CD4-positive, alpha-beta memory T cell (primary cell): ENCODE measurements around the gene SPATA46. TPM values are rescaled to one million over a fixed set of nuclear protein-coding genes. Genes with fewer than 3 reads are reported as not detected.

Source experiments
- CTCF ChIA-PET: fragments of 350-600 bp; sonication (Branson Sonifier 250); formaldehyde crosslinking; loops from one replicate; lab custom pipeline; 2021; ENCODE audit warnings: inconsistent platforms; ENCODE audit not compliant: partially characterized antibody; lab: Charles Lee
- POLR2A ChIA-PET: fragments of 350-600 bp; sonication (Branson Sonifier 250); formaldehyde crosslinking; loops from one replicate; lab custom pipeline; 2021; ENCODE audit not compliant: partially characterized antibody; lab: Charles Lee
- DNase-seq, 5 donors: peaks; one replicate each; pipeline versions ENCODE4 v3.0.0 to v3.0.0-alpha.2; 2020 to 2022; ENCODE audit warnings: mixed read lengths in 1 of 5
- H3K27ac ChIP-seq: one replicate; pipeline ENCODE4 v1.7.0; 2013; ENCODE audit warnings: low read depth, low read length
- H3K27me3 ChIP-seq: 2 replicates; pipeline ENCODE4 v1.7.0; 2013; ENCODE audit warnings: mild to moderate bottlenecking, low read length, moderate library complexity; ENCODE audit not compliant: insufficient read depth
- H3K36me3 ChIP-seq: 2 replicates; pipeline ENCODE4 v1.7.0; 2013; ENCODE audit warnings: mild to moderate bottlenecking, low read length, moderate library complexity; ENCODE audit not compliant: insufficient read depth
- H3K4me1 ChIP-seq: 2 replicates; pipeline ENCODE4 v1.7.0; 2013; ENCODE audit warnings: mild to moderate bottlenecking, low read length, moderate library complexity; ENCODE audit not compliant: insufficient read depth
- H3K4me3 ChIP-seq, 2 donors: one replicate each; pipeline ENCODE4 v1.7.0; 2013; ENCODE audit warnings: low read length in 2 of 2, mild to moderate bottlenecking in 1 of 2
- H3K9me3 ChIP-seq, 2 donors: one replicate each; pipeline ENCODE4 v1.7.0; 2013; ENCODE audit warnings: low read length in 2 of 2, control low read depth in 1 of 2; ENCODE audit not compliant: control insufficient read depth in 1 of 2
- H3K27ac Mint-ChIP-seq, 7 donors: one replicate each; pipeline ENCODE4 v1.8.0; 2020 to 2021; ENCODE audit warnings: mixed read lengths in 7 of 7, mild to moderate bottlenecking in 6 of 7, inconsistent platforms in 3 of 7, moderate library complexity in 3 of 7
- H3K27me3 Mint-ChIP-seq, 2 donors: one replicate each; pipeline ENCODE4 v1.8.0; 2020 to 2021; ENCODE audit warnings: mixed read lengths in 2 of 2
- H3K36me3 Mint-ChIP-seq, 2 donors: one replicate each; pipeline ENCODE4 v1.8.0; 2020 to 2021; ENCODE audit warnings: mixed read lengths in 2 of 2, inconsistent platforms in 1 of 2, mild to moderate bottlenecking in 1 of 2
- H3K4me1 Mint-ChIP-seq, 4 donors: one replicate each; pipeline ENCODE4 v1.8.0; 2020 to 2021; ENCODE audit warnings: mixed read lengths in 4 of 4, mild to moderate bottlenecking in 1 of 4
- H3K4me3 Mint-ChIP-seq, 8 donors: one replicate each; pipeline ENCODE4 v1.8.0; 2020 to 2021; ENCODE audit warnings: mixed read lengths in 8 of 8, mild to moderate bottlenecking in 7 of 8, moderate library complexity in 6 of 8, inconsistent platforms in 3 of 8
- H3K9me3 Mint-ChIP-seq, 8 donors: one replicate each; pipeline ENCODE4 v1.8.0; 2020 to 2021; ENCODE audit warnings: mixed read lengths in 8 of 8, mild to moderate bottlenecking in 5 of 8, inconsistent platforms in 3 of 8, moderate library complexity in 1 of 8
- intact Hi-C: fragments of 100-400 bp; cut with micrococcal nuclease; formaldehyde crosslinking; loops from one replicate; pipeline ENCODE4 v1.15.1; 2023
- polyA plus RNA-seq, 2 donors: library from polyadenylated mRNA; unstranded; fragments of 300-500 nt; fragmentation: Illumina TruSeq; gene quantifications; one replicate each; pipeline ENCODE4 v1.2.3, GENCODE V29; 2021
- total RNA-seq, 2 experiments: library from RNA; stranded (reverse); gene quantifications; one replicate each; pipeline ENCODE4 v1.2.3, GENCODE V29; 2021

Gene SPATA46
- total and polyA plus RNA-seq, 4 experiments from 2014 or later = not detected

DNA sequence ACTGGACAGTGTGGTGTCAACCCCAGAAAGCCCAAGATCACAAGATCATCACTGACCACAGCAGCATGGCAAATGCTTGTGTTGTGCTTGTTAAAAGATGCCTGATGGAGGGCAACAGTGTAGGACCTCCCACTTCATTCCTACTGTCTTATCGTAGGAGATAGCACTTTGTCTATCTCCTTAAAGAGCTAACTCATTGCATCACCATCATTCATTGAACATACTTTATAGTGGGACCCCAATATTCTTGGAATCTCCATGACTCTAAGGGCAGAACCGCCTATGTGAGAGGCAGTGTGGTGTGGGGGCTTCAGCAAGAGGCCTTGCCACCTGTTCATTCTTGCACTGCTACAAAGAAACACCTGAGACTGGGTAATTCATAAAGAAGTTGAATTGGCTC is 40.3 kb upstream of the SPATA46 start:
- Mint-ChIP-seq H3K4me3 (no peak overlapping the region), H3K27me3 (peaks cover 8 to 31% of the 10 kb centered on the region in 2 donors), H3K36me3 (no peaks in the 10 kb centered on the region), H3K4me1 (no peaks in the 10 kb centered on the region), H3K27ac (no peak overlapping the region), H3K9me3 (peaks cover 0 to 2% (median 0%) of the 10 kb centered on the region in 8 donors)
- CTCF ChIA-PET = interaction anchor here (2.2 kb wide), 1 partner anchor 10 kb away, joined by 5 read pairs; no protein-coding TSS in a partner anchor
- H3K27me3 ChIP-seq = no peaks in the 10 kb centered on the region
- no peak overlapping the region for H3K27ac ChIP-seq
- H3K9me3 ChIP-seq = no peaks in the 10 kb centered on the region
- intact Hi-C loops = no loop called here
- POLR2A ChIA-PET = no interaction called here
- no peaks in the 10 kb centered on the region for H3K4me1 ChIP-seq
- H3K4me3 ChIP-seq = no peak overlapping the region
- no peak for DNase-seq
- no peaks in the 10 kb centered on the region for H3K36me3 ChIP-seq

DNA sequence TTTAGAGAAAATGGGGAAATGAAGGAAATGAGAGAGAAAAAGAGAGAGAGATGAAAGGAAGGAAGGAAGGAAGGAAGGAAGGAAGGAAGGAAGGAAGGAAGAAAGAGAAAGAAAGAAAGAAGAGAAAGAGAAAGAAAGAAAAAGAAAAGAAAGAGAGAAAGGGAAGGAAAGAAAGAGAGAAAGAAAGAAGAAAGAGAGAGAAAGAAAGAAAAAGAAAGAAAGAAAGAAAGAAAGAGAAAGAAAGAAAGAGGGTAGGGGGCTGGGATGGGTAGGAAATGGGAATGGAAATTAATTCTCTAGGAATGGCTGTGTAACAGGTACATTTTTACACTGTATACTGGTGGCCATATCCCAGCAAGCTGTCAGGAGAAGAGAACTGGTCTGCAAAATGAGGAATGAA is 39.6 kb upstream of the SPATA46 start:
- POLR2A ChIA-PET = no interaction called here
- peaks cover 14 to 30% of the 10 kb centered on the region in 2 donors for H3K27me3 Mint-ChIP-seq
- H3K9me3 Mint-ChIP-seq = peaks cover 0 to 2% (median 0%) of the 10 kb centered on the region in 8 donors

DNA sequence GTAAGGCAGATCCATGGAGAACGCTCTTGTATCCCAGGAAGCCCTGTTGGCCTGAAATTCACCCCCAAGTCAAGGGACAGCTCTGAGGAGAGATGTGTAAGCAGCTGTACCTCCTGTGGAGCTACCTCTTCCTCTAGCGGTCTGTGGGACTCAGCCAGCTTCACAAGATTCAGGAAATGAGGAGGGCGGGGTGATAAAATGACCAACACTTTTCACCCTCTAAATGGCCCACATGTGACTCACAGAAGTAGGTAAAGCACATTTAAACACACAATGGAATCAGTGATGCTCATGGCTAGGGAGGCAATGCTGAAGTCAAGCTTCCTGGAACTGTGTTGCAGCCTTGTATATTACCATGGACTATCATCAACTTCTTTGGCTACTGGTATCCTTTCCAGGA is 35.3 kb upstream of the SPATA46 start, which contains the start of gene SH2D1B:
Gene SH2D1B (minus strand): TSS at position 135 of the 400 bp plus-strand sequence. CDS start 120 bp downstream, at position 15.
- no peaks in the 10 kb centered on the region for H3K4me1 Mint-ChIP-seq
- no peak within 1 kb of the TSS for H3K27ac Mint-ChIP-seq
- Histone ChIP-seq H3K27ac (no peak within 1 kb of the TSS), H3K4me3 (no peak within 1 kb of the TSS), H3K27me3 (no peaks in the 10 kb centered on the region), H3K36me3 (no peaks in the 10 kb centered on the region), H3K4me1 (no peaks in the 10 kb centered on the region), H3K9me3 (no peaks in the 10 kb centered on the region)
- intact Hi-C loops = no loop called here
- H3K9me3 Mint-ChIP-seq = peaks cover 0 to 2% (median 0%) of the 10 kb centered on the region in 8 donors
- CTCF ChIA-PET = interaction anchor here (1.2 kb wide), 1 partner anchor 8 kb away, joined by 3 read pairs; no protein-coding TSS in a partner anchor
- POLR2A ChIA-PET = no interaction called here
- peaks cover 17% of the 10 kb centered on the region in 2 donors for H3K27me3 Mint-ChIP-seq
- DNase-seq = no peak
- H3K4me3 Mint-ChIP-seq = no peak within 1 kb of the TSS
- H3K36me3 Mint-ChIP-seq = no peaks in the 10 kb centered on the region

More for the DNA sequence above, 39.6 kb upstream of the SPATA46 start:
- Histone ChIP-seq H3K27me3 (no peaks in the 10 kb centered on the region), H3K27ac (no peak overlapping the region), H3K4me1 (no peaks in the 10 kb centered on the region), H3K4me3 (no peak overlapping the region), H3K9me3 (no peaks in the 10 kb centered on the region), H3K36me3 (no peaks in the 10 kb centered on the region)
- intact Hi-C loops = no loop called here
- no peak for DNase-seq
- CTCF ChIA-PET = no interaction called here
- Mint-ChIP-seq H3K4me1 (no peaks in the 10 kb centered on the region), H3K4me3 (no peak overlapping the region), H3K36me3 (no peaks in the 10 kb centered on the region), H3K27ac (no peak overlapping the region)

DNA sequence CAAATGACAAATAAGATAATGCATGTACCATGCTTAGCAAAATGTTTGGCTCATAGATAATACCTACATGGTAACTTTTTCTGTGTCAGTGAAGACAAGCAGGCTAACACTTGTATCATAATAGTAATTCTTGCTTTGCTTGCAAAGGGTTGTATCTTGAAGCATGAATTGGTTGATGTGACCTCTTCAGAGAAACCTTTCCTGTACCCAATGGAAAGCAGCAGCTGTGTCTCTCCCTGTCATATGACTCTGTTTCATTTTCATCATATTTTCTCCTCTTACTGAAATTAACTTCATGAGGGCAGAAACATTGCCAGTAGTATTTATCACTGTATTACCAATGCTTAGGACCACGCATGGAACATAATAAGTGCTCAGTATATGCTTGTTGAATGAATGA is 30.9 kb upstream of the SPATA46 start:
- H3K4me3 ChIP-seq = no peak overlapping the region
- H3K9me3 ChIP-seq = no peaks in the 10 kb centered on the region
- Mint-ChIP-seq H3K4me1 (no peaks in the 10 kb centered on the region), H3K9me3 (no peaks in the 10 kb centered on the region), H3K4me3 (no peak overlapping the region), H3K27me3 (peaks cover 12 to 18% of the 10 kb centered on the region in 2 donors), H3K27ac (no peak overlapping the region), H3K36me3 (no peaks in the 10 kb centered on the region)
- no peaks in the 10 kb centered on the region for H3K36me3 ChIP-seq
- intact Hi-C loops = no loop called here
- POLR2A ChIA-PET = no interaction called here
- no peak for DNase-seq
- no peaks in the 10 kb centered on the region for H3K4me1 ChIP-seq
- H3K27ac ChIP-seq = no peak overlapping the region
- no peaks in the 10 kb centered on the region for H3K27me3 ChIP-seq
- CTCF ChIA-PET = interaction anchor here (2.3 kb wide), 1 partner anchor 10 kb away, joined by 5 read pairs; no protein-coding TSS in a partner anchor

DNA sequence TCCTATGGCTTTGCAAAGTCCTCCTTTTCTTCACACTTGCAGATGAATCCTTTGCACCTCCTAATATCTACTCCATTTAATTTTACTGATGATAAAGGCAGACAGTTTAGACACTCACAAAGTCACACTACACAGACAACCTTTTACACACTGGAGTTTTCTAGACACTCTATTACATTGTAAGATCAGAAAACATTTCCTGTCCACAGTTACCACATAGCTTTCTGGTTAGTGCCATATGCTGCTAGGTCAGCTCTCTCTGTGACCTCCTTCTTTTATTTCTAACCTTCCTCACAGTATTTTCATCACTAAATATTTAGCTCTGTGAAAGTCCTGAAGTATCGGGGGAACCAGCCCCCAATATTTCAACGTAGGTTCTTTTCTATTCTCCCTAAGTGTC is 30.2 kb upstream of the SPATA46 start:
- no peak overlapping the region for H3K27ac Mint-ChIP-seq
- H3K27me3 Mint-ChIP-seq = peaks cover 15 to 18% of the 10 kb centered on the region in 2 donors
- no peak overlapping the region for H3K4me3 Mint-ChIP-seq
- no peaks in the 10 kb centered on the region for H3K36me3 Mint-ChIP-seq
- Histone ChIP-seq H3K4me3 (no peak overlapping the region), H3K4me1 (no peaks in the 10 kb centered on the region), H3K27ac (no peak overlapping the region), H3K27me3 (no peaks in the 10 kb centered on the region), H3K36me3 (no peaks in the 10 kb centered on the region), H3K9me3 (no peaks in the 10 kb centered on the region)
- no peaks in the 10 kb centered on the region for H3K4me1 Mint-ChIP-seq
- no peak for DNase-seq
- H3K9me3 Mint-ChIP-seq = no peaks in the 10 kb centered on the region
- POLR2A ChIA-PET = no interaction called here
- intact Hi-C loops = no loop called here
- CTCF ChIA-PET = interaction anchor here (2.3 kb wide), 1 partner anchor 11 kb away, joined by 5 read pairs; no protein-coding TSS in a partner anchor

DNA sequence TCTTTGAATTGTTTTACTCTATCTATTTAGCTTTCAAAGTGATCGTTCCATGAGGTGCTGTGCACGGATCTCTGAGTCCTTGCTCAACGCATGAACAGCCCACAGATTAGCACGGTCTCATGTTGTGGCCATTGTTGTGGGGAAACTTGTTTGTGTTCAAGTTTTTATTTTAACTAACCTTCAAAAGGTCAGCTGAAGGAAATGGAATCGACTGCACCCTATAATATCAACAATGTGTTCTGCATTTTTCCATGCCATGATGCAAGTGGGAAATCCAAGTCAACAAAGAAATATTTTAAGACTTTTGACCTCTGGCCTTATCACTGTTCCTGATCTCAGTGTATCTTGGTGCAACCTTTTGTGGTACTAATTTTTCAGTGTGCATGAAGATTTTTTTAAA is 29.1 kb upstream of the SPATA46 start:
- DNase-seq = no peak
- Mint-ChIP-seq H3K36me3 (no peaks in the 10 kb centered on the region), H3K9me3 (no peaks in the 10 kb centered on the region), H3K4me3 (no peak overlapping the region), H3K4me1 (no peaks in the 10 kb centered on the region), H3K27ac (no peak overlapping the region), H3K27me3 (peaks cover 12 to 15% of the 10 kb centered on the region in 2 donors)
- Histone ChIP-seq H3K27me3 (no peaks in the 10 kb centered on the region), H3K9me3 (no peaks in the 10 kb centered on the region), H3K4me1 (no peaks in the 10 kb centered on the region), H3K36me3 (no peaks in the 10 kb centered on the region), H3K4me3 (no peak overlapping the region), H3K27ac (no peak overlapping the region)
- intact Hi-C loops = no loop called here
- ChIA-PET POLR2A (no interaction called here), CTCF (interaction anchor here (2.3 kb wide), 1 partner anchor 12 kb away, joined by 5 read pairs; no protein-coding TSS in a partner anchor)

DNA sequence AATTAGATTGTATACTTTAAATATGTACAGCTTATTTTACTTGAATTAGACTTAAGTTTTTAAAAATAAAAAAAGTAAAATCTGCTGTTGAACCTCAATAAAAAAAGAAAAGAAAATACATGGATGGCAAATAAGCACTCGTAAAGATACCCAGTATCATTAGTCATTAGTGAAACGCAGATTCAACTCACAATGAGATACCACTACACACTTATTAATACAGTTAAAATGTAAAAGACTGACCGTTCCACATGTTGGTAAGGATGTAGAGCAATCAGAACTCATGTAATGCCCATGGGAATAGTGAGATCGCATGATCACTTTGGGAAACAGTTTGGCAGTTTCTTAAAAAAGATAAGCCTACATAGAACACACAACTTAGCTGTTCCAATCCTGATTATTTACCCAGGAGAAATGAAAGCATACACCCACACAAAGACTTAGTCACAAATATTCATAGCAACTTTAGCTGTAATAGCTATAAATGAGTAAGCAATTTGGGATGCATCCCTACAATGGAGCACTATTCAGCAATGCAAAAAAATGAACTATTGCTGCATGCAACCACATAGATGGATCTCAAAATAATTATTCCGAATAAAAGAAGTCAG is 28.0 kb upstream of the SPATA46 start:
- Mint-ChIP-seq H3K36me3 (no peaks in the 10 kb centered on the region), H3K9me3 (no peaks in the 10 kb centered on the region), H3K27me3 (peaks cover 11 to 13% of the 10 kb centered on the region in 2 donors), H3K4me1 (no peaks in the 10 kb centered on the region), H3K27ac (no peak overlapping the region), H3K4me3 (no peak overlapping the region)
- Histone ChIP-seq H3K9me3 (no peaks in the 10 kb centered on the region), H3K27me3 (no peaks in the 10 kb centered on the region), H3K4me1 (no peaks in the 10 kb centered on the region), H3K4me3 (no peak overlapping the region), H3K27ac (no peak overlapping the region), H3K36me3 (no peaks in the 10 kb centered on the region)
- DNase-seq = no peak
- ChIA-PET POLR2A (no interaction called here), CTCF (no interaction called here)
- intact Hi-C loops = no loop called here
